Activated T-cell treated with anti-CD3 and anti-CD28 coated beads, Interleukin-2, amount 50 U/mL, for 72 hours (primary cell): Measurements from ENCODE around the gene RIMKLA. TPM values are rescaled to one million over a fixed set of nuclear protein-coding genes. Genes with fewer than 3 reads are reported as not detected.

ENCODE experiments used
- ATAC-seq, 2 donors: fragments of 150-1000 bp; cut with Tn5 transposase; replicated peaks in 1 of 2; 2 replicates each; pipeline ENCODE4 v1.10.0; 2021; ENCODE audit warnings: moderate library complexity in 2 of 2, mild to moderate bottlenecking in 1 of 2
- DNase-seq, 2 donors: peaks; one replicate each; pipeline ENCODE4 v3.0.0; 2021 to 2022; ENCODE audit warnings: mixed read lengths in 1 of 2
- H3K27ac Mint-ChIP-seq: one replicate; pipeline ENCODE4 v1.8.0; 2022; ENCODE audit warnings: mild to moderate bottlenecking, moderate library complexity, mixed read lengths
- H3K27me3 Mint-ChIP-seq: one replicate; pipeline ENCODE4 v1.8.0; 2022; ENCODE audit warnings: low read depth, mixed read lengths
- H3K36me3 Mint-ChIP-seq, 2 donors: one replicate each; pipeline ENCODE4 v1.8.0; 2022; ENCODE audit warnings: mixed read lengths in 2 of 2, mild to moderate bottlenecking in 1 of 2; ENCODE audit not compliant: insufficient read depth in 2 of 2
- H3K4me1 Mint-ChIP-seq: one replicate; pipeline ENCODE4 v1.8.0; 2022; ENCODE audit warnings: low read depth, mixed read lengths
- H3K4me3 Mint-ChIP-seq, 2 donors: one replicate each; pipeline ENCODE4 v1.8.0; 2022; ENCODE audit warnings: mild to moderate bottlenecking in 2 of 2, mixed read lengths in 2 of 2, moderate library complexity in 2 of 2
- H3K9me3 Mint-ChIP-seq, 2 donors: one replicate each; pipeline ENCODE4 v1.8.0; 2022; ENCODE audit warnings: mixed read lengths in 2 of 2
- total RNA-seq, 2 donors: library from RNA; stranded (reverse); gene quantifications; one replicate each; pipeline ENCODE4 v1.2.3, GENCODE V29; 2022

Gene RIMKLA
- total RNA-seq, 2 donors from 2014 or later: 0.79 to 1.9 TPM

GRCh38 chr1:42350086-42350485 lies 30.5 kb upstream of the RIMKLA start:
- Mint-ChIP-seq H3K27me3 (peaks cover 24% of the 10 kb centered on the region), H3K27ac (no peak overlapping the region), H3K9me3 (no peaks in the 10 kb centered on the region), H3K4me3 (no peak overlapping the region), H3K4me1 (no peaks in the 10 kb centered on the region), H3K36me3 (no peaks in the 10 kb centered on the region)
- no peak for ATAC-seq
- DNase-seq: no peak

- H3K4me1 Mint-ChIP-seq: peaks cover 24% of the 10 kb centered on the region
- no peak overlapping the region for H3K27ac Mint-ChIP-seq
These were observed 21.8 kb upstream of the RIMKLA start for GRCh38 chr1:42358791-42359190.

GRCh38 chr1:42359466-42359865 lies 21.1 kb upstream of the RIMKLA start:
- Mint-ChIP-seq H3K36me3 (no peaks in the 10 kb centered on the region), H3K4me3 (no peak overlapping the region), H3K9me3 (no peaks in the 10 kb centered on the region), H3K27me3 (peaks cover 10% of the 10 kb centered on the region), H3K4me1 (peaks cover 26% of the 10 kb centered on the region), H3K27ac (no peak overlapping the region)
- DNase-seq (no peak), ATAC-seq (no peak)

More at GRCh38 chr1:42358791-42359190, 21.8 kb upstream of the RIMKLA start:
- ATAC-seq (peak in 1 of 2 donors; percentile 42), DNase-seq (no peak)
- no peaks in the 10 kb centered on the region for H3K36me3 Mint-ChIP-seq
- H3K27me3 Mint-ChIP-seq: peaks cover 10% of the 10 kb centered on the region
- no peak overlapping the region for H3K4me3 Mint-ChIP-seq
- H3K9me3 Mint-ChIP-seq: no peaks in the 10 kb centered on the region

GRCh38 chr1:42364089-42364488 lies 16.5 kb upstream of the RIMKLA start:
- Mint-ChIP-seq H3K36me3 (no peaks in the 10 kb centered on the region), H3K27ac (no peak overlapping the region), H3K4me1 (peaks cover 17% of the 10 kb centered on the region), H3K9me3 (no peaks in the 10 kb centered on the region), H3K4me3 (no peak overlapping the region), H3K27me3 (peaks cover 24% of the 10 kb centered on the region)
- ATAC-seq (no peak), DNase-seq (no peak)

GRCh38 chr1:42364542-42364941 lies 16.1 kb upstream of the RIMKLA start:
- Mint-ChIP-seq H3K27me3 (peaks cover 26% of the 10 kb centered on the region), H3K4me3 (no peak overlapping the region), H3K4me1 (peaks cover 13% of the 10 kb centered on the region), H3K9me3 (no peaks in the 10 kb centered on the region), H3K27ac (no peak overlapping the region), H3K36me3 (no peaks in the 10 kb centered on the region)
- DNase-seq (no peak), ATAC-seq (no peak)

- Mint-ChIP-seq H3K27ac (no peak overlapping the region), H3K9me3 (no peaks in the 10 kb centered on the region), H3K27me3 (peaks cover 26% of the 10 kb centered on the region), H3K4me3 (no peak overlapping the region), H3K36me3 (no peaks in the 10 kb centered on the region), H3K4me1 (peaks cover 7% of the 10 kb centered on the region)
- ATAC-seq (no peak), DNase-seq (no peak)
These were observed 15.5 kb upstream of the RIMKLA start for GRCh38 chr1:42365118-42365517.

GRCh38 chr1:42368096-42368795 lies 12.3 kb upstream of the RIMKLA start:
- Mint-ChIP-seq H3K27me3 (peaks cover 16% of the 10 kb centered on the region), H3K36me3 (no peaks in the 10 kb centered on the region), H3K9me3 (no peaks in the 10 kb centered on the region), H3K4me1 (peaks cover 7% of the 10 kb centered on the region), H3K4me3 (no peak overlapping the region), H3K27ac (no peak overlapping the region)
- ATAC-seq (no peak), DNase-seq (no peak)

GRCh38 chr1:42369471-42369870 lies 11.1 kb upstream of the RIMKLA start:
- H3K36me3 Mint-ChIP-seq: no peaks in the 10 kb centered on the region
- no peak for ATAC-seq
- DNase-seq: no peak
- no peaks in the 10 kb centered on the region for H3K9me3 Mint-ChIP-seq
- no peaks in the 10 kb centered on the region for H3K4me1 Mint-ChIP-seq
- no peak overlapping the region for H3K4me3 Mint-ChIP-seq
- H3K27ac Mint-ChIP-seq: no peak overlapping the region
- peaks cover 16% of the 10 kb centered on the region for H3K27me3 Mint-ChIP-seq

GRCh38 chr1:42370876-42371549 lies 9.6 kb upstream of the RIMKLA start:
- Mint-ChIP-seq H3K4me1 (no peaks in the 10 kb centered on the region), H3K36me3 (no peaks in the 10 kb centered on the region), H3K4me3 (no peak overlapping the region), H3K9me3 (no peaks in the 10 kb centered on the region), H3K27me3 (peaks cover 16% of the 10 kb centered on the region), H3K27ac (no peak overlapping the region)
- DNase-seq: no peak
- ATAC-seq: no peak

GRCh38 chr1:42372796-42373195 lies 7.8 kb upstream of the RIMKLA start:
- Mint-ChIP-seq H3K36me3 (no peaks in the 10 kb centered on the region), H3K4me1 (no peaks in the 10 kb centered on the region), H3K9me3 (no peaks in the 10 kb centered on the region), H3K27ac (no peak overlapping the region), H3K4me3 (no peak overlapping the region), H3K27me3 (peaks cover 24% of the 10 kb centered on the region)
- ATAC-seq: no peak
- no peak for DNase-seq

- peak in 1 of 2 donors; percentile 60 for ATAC-seq
- peaks cover 48% of the 10 kb centered on the region for H3K27me3 Mint-ChIP-seq
- H3K36me3 Mint-ChIP-seq: no peaks in the 10 kb centered on the region
- H3K4me3 Mint-ChIP-seq: peak overlapping the region; percentile 70 to 79
- no peaks in the 10 kb centered on the region for H3K9me3 Mint-ChIP-seq
- no peak overlapping the region for H3K27ac Mint-ChIP-seq
- peak in 1 of 2 donors; percentile 1 for DNase-seq
- H3K4me1 Mint-ChIP-seq: no peaks in the 10 kb centered on the region
These were observed 602 bp upstream of the RIMKLA start for GRCh38 chr1:42379794-42380585.

- DNase-seq (no peak), ATAC-seq (no peak)
- Mint-ChIP-seq H3K9me3 (no peaks in the 10 kb centered on the region), H3K36me3 (no peaks in the 10 kb centered on the region), H3K27ac (no peak overlapping the region), H3K27me3 (peaks cover 49% of the 10 kb centered on the region), H3K4me1 (no peaks in the 10 kb centered on the region), H3K4me3 (peak overlapping the region; percentile 73 to 81)
These were observed 685 bp downstream of the RIMKLA start for GRCh38 chr1:42381280-42381673.

GRCh38 chr1:42385283-42385682 lies 4.7 kb downstream of the RIMKLA start:
- Mint-ChIP-seq H3K4me1 (no peaks in the 10 kb centered on the region), H3K27ac (no peak overlapping the region), H3K36me3 (no peaks in the 10 kb centered on the region), H3K27me3 (peaks cover 23% of the 10 kb centered on the region), H3K9me3 (no peaks in the 10 kb centered on the region), H3K4me3 (no peak overlapping the region)
- DNase-seq: no peak
- ATAC-seq: no peak
